ENCODE measurements around the gene NANS. TPM values are rescaled to one million over a fixed set of nuclear protein-coding genes. Genes with fewer than 3 reads are reported as not detected.

NANS gene
- total RNA-seq, 2 experiments from 2014 or later, result 56.9 to 63.7 TPM

GRCh38 chr9:98038958-98039357, 17.6 kb upstream of the NANS start:
- BruUV-seq (replicated peaks), result no TSS peak
- Histone ChIP-seq H3K79me2 (ENCODE audit: insufficient read depth, low read depth, low read length) (no peaks in the 10 kb centered on the region), H3K4me1 (ENCODE audit: insufficient read depth, low read length, poor library complexity, severe bottlenecking) (peaks cover 51% of the 10 kb centered on the region), H3K4me2 (ENCODE audit: low read length) (peak overlapping the region; percentile 64), H3K4me3 (ENCODE audit: low read depth, low read length, poor library complexity, severe bottlenecking) (peak overlapping the region; percentile 42), H3K9me3 (ENCODE audit: low read length) (no peaks in the 10 kb centered on the region), H3K9me2 (ENCODE audit: insufficient read depth, low read length) (no peaks in the 10 kb centered on the region), H3K36me3 (ENCODE audit: insufficient read depth, low read length) (no peaks in the 10 kb centered on the region), H3K27ac (ENCODE audit: low read depth, low read length, poor library complexity, severe bottlenecking) (peak overlapping the region; percentile 34), H2AFZ (ENCODE audit: low read length) (peak overlapping the region; percentile 89), H4K20me1 (ENCODE audit: insufficient read depth, low read length) (no peaks in the 10 kb centered on the region)
- intact Hi-C loops (cut with micrococcal nuclease; ENCODE audit: unreplicated experiment), result no loop called here
- ChIA-PET CTCF (ENCODE audit: unreplicated experiment) (interaction anchor here (0.6 kb wide), 1 partner anchor 808 kb away, joined by 8 read pairs; no protein-coding TSS in a partner anchor), POLR2A (interaction anchor here (0.5 to 2.4 kb wide), 7 partner anchors 12 to 258 kb away, joined by 3 to 17 read pairs (median 4); partner anchors contain the start of genes ANP32B and TRMO)
- TF ChIP-seq EZH2phosphoT487 (IDR thresholded peaks at IDR 0.05; ENCODE audit: borderline replicate concordance, low read depth, low read length) (no peak), CTCF (conservative IDR thresholded peaks at IDR 0.05; ENCODE audit: low read length) (peak; percentile 60)
- DNase-seq (ENCODE audit: low spot score), result peak; percentile 75

GRCh38 chr9:98039607-98040017, 16.9 kb upstream of the NANS start:
- peaks cover 50% of the 10 kb centered on the region for H3K4me1 ChIP-seq (ENCODE audit: insufficient read depth, low read length, poor library complexity, severe bottlenecking)
- ChIA-PET CTCF (ENCODE audit: unreplicated experiment) (interaction anchor here (0.6 kb wide), 1 partner anchor 105 kb away, joined by 5 read pairs; no protein-coding TSS in a partner anchor), POLR2A (interaction anchor here (0.6 to 1.5 kb wide), 6 partner anchors 34 to 258 kb away, joined by 3 to 6 read pairs (median 4); partner anchors contain the start of gene TRMO)
- H3K36me3 ChIP-seq (ENCODE audit: insufficient read depth, low read length), result no peaks in the 10 kb centered on the region
- peak; percentile 24 for DNase-seq (ENCODE audit: low spot score)
- intact Hi-C loops (cut with micrococcal nuclease; ENCODE audit: unreplicated experiment), result no loop called here
- H3K4me3 ChIP-seq (ENCODE audit: low read depth, low read length, poor library complexity, severe bottlenecking), result peak overlapping the region; percentile 42
- peak overlapping the region; percentile 89 for H2AFZ ChIP-seq (ENCODE audit: low read length)
- H3K27ac ChIP-seq (ENCODE audit: low read depth, low read length, poor library complexity, severe bottlenecking), result peak overlapping the region; percentile 34
- H3K4me2 ChIP-seq (ENCODE audit: low read length), result peak overlapping the region; percentile 64
- H3K9me3 ChIP-seq (ENCODE audit: low read length), result 0 out of 2 replicates have a peak, but pooled peaks cover under 1% of the 10 kb centered on the region
- TF ChIP-seq EZH2phosphoT487 (IDR thresholded peaks at IDR 0.05; ENCODE audit: borderline replicate concordance, low read depth, low read length) (no peak), CTCF (conservative IDR thresholded peaks at IDR 0.05; ENCODE audit: low read length) (no peak)
- no peaks in the 10 kb centered on the region for H3K79me2 ChIP-seq (ENCODE audit: insufficient read depth, low read depth, low read length)
- no peaks in the 10 kb centered on the region for H3K9me2 ChIP-seq (ENCODE audit: insufficient read depth, low read length)
- H4K20me1 ChIP-seq (ENCODE audit: insufficient read depth, low read length), result no peaks in the 10 kb centered on the region
- BruUV-seq (replicated peaks), result no TSS peak

- peak overlapping the region; percentile 64 for H3K4me2 ChIP-seq (ENCODE audit: low read length)
- TF ChIP-seq CTCF (conservative IDR thresholded peaks at IDR 0.05; ENCODE audit: low read length) (no peak), EZH2phosphoT487 (IDR thresholded peaks at IDR 0.05; ENCODE audit: borderline replicate concordance, low read depth, low read length) (no peak)
- ChIA-PET CTCF (ENCODE audit: unreplicated experiment) (no interaction called here), POLR2A (interaction anchor here (0.6 to 1.5 kb wide), 6 partner anchors 16 to 116 kb away, joined by 3 to 7 read pairs (median 3); partner anchors contain the start of gene NANS)
- peak overlapping the region; percentile 89 for H2AFZ ChIP-seq (ENCODE audit: low read length)
- H3K36me3 ChIP-seq (ENCODE audit: insufficient read depth, low read length), result no peaks in the 10 kb centered on the region
- H4K20me1 ChIP-seq (ENCODE audit: insufficient read depth, low read length), result no peaks in the 10 kb centered on the region
- H3K4me1 ChIP-seq (ENCODE audit: insufficient read depth, low read length, poor library complexity, severe bottlenecking), result peaks cover 52% of the 10 kb centered on the region
- H3K9me3 ChIP-seq (ENCODE audit: low read length), result 0 out of 2 replicates have a peak, but pooled peaks cover 4% of the 10 kb centered on the region
- peak; percentile 28 for DNase-seq (ENCODE audit: low spot score)
- no peaks in the 10 kb centered on the region for H3K9me2 ChIP-seq (ENCODE audit: insufficient read depth, low read length)
- H3K79me2 ChIP-seq (ENCODE audit: insufficient read depth, low read depth, low read length), result no peaks in the 10 kb centered on the region
- no TSS peak for BruUV-seq (replicated peaks)
- H3K27ac ChIP-seq (ENCODE audit: low read depth, low read length, poor library complexity, severe bottlenecking), result no peak overlapping the region
- H3K4me3 ChIP-seq (ENCODE audit: low read depth, low read length, poor library complexity, severe bottlenecking), result peak overlapping the region; percentile 42
- intact Hi-C loops (cut with micrococcal nuclease; ENCODE audit: unreplicated experiment), result no loop called here
These were observed 16.3 kb upstream of the NANS start for GRCh38 chr9:98040212-98040611.
